ENCODE data around the gene VPS8.

The VPS8 gene

DNA sequence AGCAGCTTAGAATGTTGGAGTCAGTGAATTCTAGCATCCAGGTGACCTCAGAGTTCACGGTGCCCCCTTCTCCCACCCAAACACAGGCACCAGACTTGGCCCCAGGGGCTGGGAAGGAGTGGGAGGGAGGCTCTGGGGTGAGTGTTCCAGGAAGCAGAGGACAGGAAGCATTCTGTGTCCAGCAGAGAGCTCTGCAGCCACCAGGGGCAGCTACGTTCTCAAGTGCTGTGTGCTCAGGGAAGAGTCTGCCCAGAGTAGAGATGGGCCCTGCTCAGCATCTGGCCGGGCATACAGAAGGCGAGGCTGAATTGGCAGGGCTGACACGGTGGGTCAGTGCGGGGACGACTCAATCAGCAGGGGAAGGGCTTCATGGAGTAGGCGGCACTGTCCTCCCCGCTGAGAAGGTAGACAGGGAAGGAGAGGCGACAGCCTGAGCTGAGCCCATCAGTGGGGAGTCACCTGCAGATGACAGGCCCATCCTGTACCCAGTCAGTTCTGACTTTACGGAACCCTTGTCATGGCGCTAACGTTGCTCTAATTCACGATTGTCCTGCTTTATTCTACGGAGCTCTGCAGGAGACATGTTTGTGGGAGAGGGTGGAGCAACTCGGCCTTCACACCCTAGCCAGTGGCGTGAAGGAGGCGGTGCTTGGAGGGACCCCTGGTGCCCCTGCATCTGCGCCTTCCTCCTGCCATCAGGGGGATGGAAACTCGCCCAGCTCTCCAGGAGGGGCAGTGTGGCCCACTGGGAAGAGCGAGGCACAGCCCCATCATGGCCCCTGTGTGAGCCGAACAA, 258.7 kb downstream of the VPS8 start:
- Histone ChIP-seq H3K27me3 (ENCODE audit: insufficient read depth, low read depth) (no peaks in the 10 kb centered on the region), H2AFZ (ENCODE audit: low read depth) (no peak overlapping the region), H3K4me2 (no peak overlapping the region)

DNA sequence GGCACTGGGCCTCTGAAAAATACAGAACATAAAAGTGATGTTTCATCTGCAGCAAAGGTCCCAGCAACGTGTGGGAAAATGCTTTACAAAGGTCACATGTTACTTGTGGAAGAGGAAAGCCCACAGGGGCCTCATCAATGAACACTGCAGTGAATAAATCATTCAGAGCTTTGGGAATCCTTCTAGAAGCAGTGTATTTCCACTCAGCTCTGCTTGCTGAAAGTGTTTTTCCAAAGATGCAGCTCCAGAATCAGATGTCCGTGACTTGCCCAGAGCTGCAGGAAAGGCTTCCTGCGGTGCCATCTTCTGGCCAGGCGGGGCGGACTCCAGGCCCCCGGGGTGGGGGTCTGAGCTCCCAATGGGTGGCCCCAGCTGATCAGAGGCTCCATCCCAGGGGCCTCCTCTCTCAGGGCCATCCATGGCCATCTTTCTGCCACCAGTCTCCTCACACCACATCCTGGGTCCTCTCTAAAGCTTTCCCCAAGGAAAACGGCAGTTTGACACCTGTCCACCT, 259.4 kb downstream of the VPS8 start:
- H3K36me3 ChIP-seq (ENCODE audit: insufficient read depth) = no peaks in the 10 kb centered on the region
- H3K4me1 ChIP-seq (ENCODE audit: low read depth, poor library complexity, severe bottlenecking) = no peaks in the 10 kb centered on the region
- H3K4me2 ChIP-seq = no peak overlapping the region
- no peak overlapping the region for H3K9ac ChIP-seq
- no peaks in the 10 kb centered on the region for H3K27me3 ChIP-seq (ENCODE audit: insufficient read depth, low read depth)
- H3K79me2 ChIP-seq (ENCODE audit: insufficient read depth, low read depth) = no peaks in the 10 kb centered on the region
- no peak overlapping the region for H3K4me3 ChIP-seq (IDR thresholded peaks at IDR 0.05; ENCODE audit: insufficient read depth, low read depth, low read length)
- TF ChIP-seq, protein P1, sequence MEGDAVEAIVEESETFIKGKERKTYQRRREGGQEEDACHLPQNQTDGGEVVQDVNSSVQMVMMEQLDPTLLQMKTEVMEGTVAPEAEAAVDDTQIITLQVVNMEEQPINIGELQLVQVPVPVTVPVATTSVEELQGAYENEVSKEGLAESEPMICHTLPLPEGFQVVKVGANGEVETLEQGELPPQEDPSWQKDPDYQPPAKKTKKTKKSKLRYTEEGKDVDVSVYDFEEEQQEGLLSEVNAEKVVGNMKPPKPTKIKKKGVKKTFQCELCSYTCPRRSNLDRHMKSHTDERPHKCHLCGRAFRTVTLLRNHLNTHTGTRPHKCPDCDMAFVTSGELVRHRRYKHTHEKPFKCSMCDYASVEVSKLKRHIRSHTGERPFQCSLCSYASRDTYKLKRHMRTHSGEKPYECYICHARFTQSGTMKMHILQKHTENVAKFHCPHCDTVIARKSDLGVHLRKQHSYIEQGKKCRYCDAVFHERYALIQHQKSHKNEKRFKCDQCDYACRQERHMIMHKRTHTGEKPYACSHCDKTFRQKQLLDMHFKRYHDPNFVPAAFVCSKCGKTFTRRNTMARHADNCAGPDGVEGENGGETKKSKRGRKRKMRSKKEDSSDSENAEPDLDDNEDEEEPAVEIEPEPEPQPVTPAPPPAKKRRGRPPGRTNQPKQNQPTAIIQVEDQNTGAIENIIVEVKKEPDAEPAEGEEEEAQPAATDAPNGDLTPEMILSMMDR (conservative IDR thresholded peaks at IDR 0.05; ENCODE audit: low read depth, low read length) = no peak
- H3K27ac ChIP-seq = no peak overlapping the region
- H4K20me1 ChIP-seq (ENCODE audit: insufficient read depth) = no peaks in the 10 kb centered on the region
- no peak overlapping the region for H2AFZ ChIP-seq (ENCODE audit: low read depth)

More for the DNA sequence above, 258.7 kb downstream of the VPS8 start:
- Histone ChIP-seq H3K27ac (no peak overlapping the region), H3K36me3 (ENCODE audit: insufficient read depth) (no peaks in the 10 kb centered on the region), H3K9ac (no peak overlapping the region), H4K20me1 (ENCODE audit: insufficient read depth) (no peaks in the 10 kb centered on the region), H3K4me3 (IDR thresholded peaks at IDR 0.05; ENCODE audit: insufficient read depth, low read depth, low read length) (no peak overlapping the region), H3K79me2 (ENCODE audit: insufficient read depth, low read depth) (no peaks in the 10 kb centered on the region), H3K4me1 (ENCODE audit: low read depth, poor library complexity, severe bottlenecking) (no peaks in the 10 kb centered on the region)
- TF ChIP-seq, protein P1 (conservative IDR thresholded peaks at IDR 0.05; ENCODE audit: low read depth, low read length) = no peak

DNA sequence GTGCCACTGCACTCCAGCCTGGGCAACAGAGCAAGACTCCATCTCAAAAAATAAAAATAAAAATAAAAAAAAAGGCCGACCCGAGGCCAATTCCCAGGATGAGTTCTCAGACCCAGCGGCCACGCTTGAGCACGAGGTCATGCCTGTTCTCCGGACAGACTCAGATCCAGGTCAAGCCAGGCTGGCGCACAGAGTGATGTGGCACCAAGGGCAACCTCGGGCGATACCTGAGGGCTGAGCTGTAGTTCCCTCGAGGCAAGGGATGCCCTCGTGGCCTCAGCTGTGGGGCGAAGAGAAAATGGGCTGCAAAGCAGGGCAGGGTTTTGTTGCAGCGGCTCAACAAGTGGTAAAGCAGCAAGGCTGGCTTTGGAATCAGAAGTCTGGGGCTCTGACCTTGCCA, 263.6 kb downstream of the VPS8 start:
- Histone ChIP-seq H3K27me3 (ENCODE audit: insufficient read depth, low read depth) (no peaks in the 10 kb centered on the region), H3K36me3 (ENCODE audit: insufficient read depth) (no peaks in the 10 kb centered on the region), H3K9ac (no peak overlapping the region), H3K4me1 (ENCODE audit: low read depth, poor library complexity, severe bottlenecking) (no peaks in the 10 kb centered on the region), H2AFZ (ENCODE audit: low read depth) (no peak overlapping the region), H3K4me3 (IDR thresholded peaks at IDR 0.05; ENCODE audit: insufficient read depth, low read depth, low read length) (no peak overlapping the region), H4K20me1 (ENCODE audit: insufficient read depth) (no peaks in the 10 kb centered on the region), H3K27ac (no peak overlapping the region), H3K4me2 (no peak overlapping the region), H3K79me2 (ENCODE audit: insufficient read depth, low read depth) (no peaks in the 10 kb centered on the region)
- TF ChIP-seq, protein P1 (conservative IDR thresholded peaks at IDR 0.05; ENCODE audit: low read depth, low read length) = no peak

DNA sequence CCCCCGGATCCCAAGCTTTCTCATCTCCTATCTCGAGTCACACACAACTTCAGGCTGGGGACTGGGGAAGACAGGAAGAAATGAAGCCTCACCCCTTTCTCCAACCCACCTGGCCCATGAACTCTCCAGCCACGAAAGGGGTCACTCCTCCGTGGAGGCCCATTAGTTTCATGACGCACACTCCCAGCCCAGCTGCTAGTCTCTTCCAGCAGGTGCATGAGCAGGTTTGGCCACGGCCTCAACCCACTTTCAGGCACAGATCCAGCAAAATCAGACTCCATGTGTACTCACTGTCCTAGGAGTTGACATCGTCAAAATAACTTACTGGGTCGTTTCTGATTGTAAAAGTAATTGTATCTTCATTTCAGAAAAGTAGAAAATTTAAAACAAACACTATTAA, 264.3 kb downstream of the VPS8 start:
- H3K4me2 ChIP-seq = no peak overlapping the region
- TF ChIP-seq, protein P1 (conservative IDR thresholded peaks at IDR 0.05; ENCODE audit: low read depth, low read length) = no peak
- H3K27me3 ChIP-seq (ENCODE audit: insufficient read depth, low read depth) = no peaks in the 10 kb centered on the region
- H3K27ac ChIP-seq = no peak overlapping the region
- H3K4me3 ChIP-seq (IDR thresholded peaks at IDR 0.05; ENCODE audit: insufficient read depth, low read depth, low read length) = no peak overlapping the region
- no peaks in the 10 kb centered on the region for H3K79me2 ChIP-seq (ENCODE audit: insufficient read depth, low read depth)
- no peaks in the 10 kb centered on the region for H4K20me1 ChIP-seq (ENCODE audit: insufficient read depth)
- no peak overlapping the region for H3K9ac ChIP-seq
- H3K36me3 ChIP-seq (ENCODE audit: insufficient read depth) = no peaks in the 10 kb centered on the region
- no peaks in the 10 kb centered on the region for H3K4me1 ChIP-seq (ENCODE audit: low read depth, poor library complexity, severe bottlenecking)
- no peak overlapping the region for H2AFZ ChIP-seq (ENCODE audit: low read depth)
